KBM-7 (cell line): ENCODE measurements around the gene KRT16.
"Not testable (repeated sequence)": the region's sequence is repeated elsewhere in the genome, so short reads cannot be mapped to it uniquely, and the experiment has no call there.

ENCODE experiments used
- DNase-seq: peaks from one replicate; pipeline ENCODE4 v3.0.0-alpha.2; 2015
- in situ Hi-C: fragments of 300-500 bp; cut with MboI; formaldehyde crosslinking; loops from 2 replicates; pipeline ENCODE4 v1.14.3; 2020; ENCODE audit warnings: low sequenced_read_pairs, low pct_unique_long_range_greater_than_20kb, mixed read lengths

Gene KRT16

GRCh38 chr17:41592601-41593305, 19.8 kb downstream of the KRT16 start:
- in situ Hi-C loops = no loop called here
- no peak for DNase-seq

GRCh38 chr17:41589301-41589700, 23.3 kb downstream of the KRT16 start:
- in situ Hi-C loops = no loop called here

GRCh38 chr17:41588126-41588810, 24.3 kb downstream of the KRT16 start:
- no peak for DNase-seq
- in situ Hi-C loops = no loop called here

More at GRCh38 chr17:41589301-41589700, 23.3 kb downstream of the KRT16 start:
- DNase-seq = no peak

- DNase-seq = no peak
- in situ Hi-C loops = no loop called here
Measured at GRCh38 chr17:41586863-41587495, 25.6 kb downstream of the KRT16 start, which contains the start of gene KRT14. Gene KRT14, minus strand, starts transcription at chr17:41586895. Its CDS starts 61 bp downstream, at chr17:41586834.

GRCh38 chr17:41585301-41586056, 27.1 kb downstream of the KRT16 start:
- in situ Hi-C loops = no loop called here
- no peak for DNase-seq

- DNase-seq, in situ Hi-C loops: not testable (repeated sequence)
Measured at GRCh38 chr17:41584331-41584927, 28.1 kb downstream of the KRT16 start.

GRCh38 chr17:41583137-41584127, 29.1 kb downstream of the KRT16 start:
- DNase-seq = no peak
- in situ Hi-C loops = no loop called here

- DNase-seq, in situ Hi-C loops: not testable (repeated sequence)
Measured at GRCh38 chr17:41582061-41582968, 30.3 kb downstream of the KRT16 start.

GRCh38 chr17:41581366-41582060, 31.1 kb downstream of the KRT16 start:
- DNase-seq = no peak
- in situ Hi-C loops = no loop called here

- DNase-seq = no peak
- in situ Hi-C loops = no loop called here
Measured at GRCh38 chr17:41580687-41581365, 31.7 kb downstream of the KRT16 start.

- DNase-seq = no peak
Measured at GRCh38 chr17:41580244-41580575, 32.4 kb downstream of the KRT16 start.

GRCh38 chr17:41579484-41580243, 32.9 kb downstream of the KRT16 start:
- DNase-seq = peak; percentile 91

More at GRCh38 chr17:41580244-41580575, 32.4 kb downstream of the KRT16 start:
- in situ Hi-C loops = no loop called here

GRCh38 chr17:41578971-41579370, 33.6 kb downstream of the KRT16 start:
- no peak for DNase-seq
- in situ Hi-C loops = no loop called here

More at GRCh38 chr17:41579484-41580243, 32.9 kb downstream of the KRT16 start:
- in situ Hi-C loops = no loop called here

- no peak for DNase-seq
- in situ Hi-C loops = no loop called here
Measured at GRCh38 chr17:41578538-41578937, 34.0 kb downstream of the KRT16 start.

- DNase-seq, in situ Hi-C loops: not testable (repeated sequence)
Measured at GRCh38 chr17:41576740-41577139, 35.8 kb downstream of the KRT16 start.
